SW480 (cell line): ENCODE measurements around the gene ATXN1.

Experiments
- DNase-seq: peaks from one replicate; pipeline ENCODE4 v3.0.0-alpha.2; 2016; ENCODE audit warnings: low spot score

Gene ATXN1

GRCh38 chr6:16761471-16762267, 409 bp upstream of the ATXN1 start:
- peak; percentile 90 for DNase-seq

GRCh38 chr6:16759646-16760515, 1.4 kb downstream of the ATXN1 start:
- peak; percentile 67 for DNase-seq

GRCh38 chr6:16759181-16759645, 2.0 kb downstream of the ATXN1 start:
- no peak for DNase-seq

- DNase-seq, result no peak
These were observed 2.9 kb downstream of the ATXN1 start for GRCh38 chr6:16758163-16758975.

GRCh38 chr6:16757332-16757731, 3.9 kb downstream of the ATXN1 start:
- no peak for DNase-seq

GRCh38 chr6:16756660-16757255, 4.5 kb downstream of the ATXN1 start:
- DNase-seq, result no peak

- no peak for DNase-seq
These were observed 5.7 kb downstream of the ATXN1 start for GRCh38 chr6:16755544-16755943.

GRCh38 chr6:16754876-16755275, 6.4 kb downstream of the ATXN1 start:
- no peak for DNase-seq

GRCh38 chr6:16754274-16754673, 7.0 kb downstream of the ATXN1 start:
- no peak for DNase-seq

GRCh38 chr6:16753341-16753740, 7.9 kb downstream of the ATXN1 start:
- no peak for DNase-seq

- peak; percentile 75 for DNase-seq
These were observed 8.9 kb downstream of the ATXN1 start for GRCh38 chr6:16752206-16752866.

GRCh38 chr6:16751251-16751946, 9.9 kb downstream of the ATXN1 start:
- no peak for DNase-seq

GRCh38 chr6:16750566-16750965, 10.7 kb downstream of the ATXN1 start:
- DNase-seq, result no peak

- no peak for DNase-seq
These were observed 11.5 kb downstream of the ATXN1 start for GRCh38 chr6:16749516-16750485.

GRCh38 chr6:16748025-16748319, 13.3 kb downstream of the ATXN1 start:
- DNase-seq, result no peak

- DNase-seq, result no peak
These were observed 13.8 kb downstream of the ATXN1 start for GRCh38 chr6:16747232-16748024.

GRCh38 chr6:16746812-16747211, 14.4 kb downstream of the ATXN1 start:
- no peak for DNase-seq

GRCh38 chr6:16746401-16746800, 14.9 kb downstream of the ATXN1 start:
- no peak for DNase-seq
